ENCODE measurements around the gene ABCC8.
A peak's percentile ranks its signal among the peaks of the same experiment; 100 is the strongest.

Gene ABCC8

DNA sequence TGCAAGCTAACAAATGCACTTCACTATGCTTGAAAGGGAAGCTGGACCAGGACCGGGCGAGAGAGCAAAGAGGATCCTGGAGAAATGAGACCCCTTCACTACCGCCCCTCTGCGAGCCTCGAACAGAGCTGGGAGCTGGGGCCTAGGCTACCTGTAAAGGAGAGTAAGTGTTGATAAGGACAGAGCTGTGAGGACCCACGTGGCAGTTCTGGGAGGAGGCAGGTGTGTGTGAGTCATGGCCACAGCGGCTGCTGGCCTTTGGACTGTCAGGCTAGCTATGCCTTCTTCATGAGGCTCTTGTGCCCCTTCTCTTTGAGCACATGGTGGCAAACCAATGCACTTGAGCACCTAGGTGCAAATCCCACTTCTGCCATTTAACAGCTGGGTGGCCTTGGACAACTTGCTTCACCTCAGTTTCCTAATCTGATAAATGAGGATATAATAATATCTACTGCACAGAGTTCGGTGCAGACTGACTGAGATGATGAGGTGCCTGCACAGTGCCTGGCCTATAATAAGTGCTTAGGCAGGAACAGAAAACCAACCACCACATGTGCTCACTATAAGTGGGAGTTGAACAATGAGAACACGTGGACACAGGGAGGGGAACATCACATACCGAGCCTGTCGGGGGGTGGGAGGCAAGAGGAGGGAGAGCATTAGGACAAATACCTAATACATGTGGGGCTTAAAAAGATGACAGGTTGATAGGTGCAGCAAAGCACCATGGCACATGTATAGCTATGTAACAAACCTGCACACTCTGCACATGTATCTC lies 52.9 kb downstream of the ABCC8 start:
- peak; percentile 9 for DNase-seq

GRCh38 chr11:17421781-17422180 lies 54.9 kb downstream of the ABCC8 start:
- DNase-seq: peak; percentile 33

- peak; percentile 65 for DNase-seq
Observed at GRCh38 chr11:17418444-17419081, 58.1 kb downstream of the ABCC8 start.

GRCh38 chr11:17416492-17416891 lies 60.2 kb downstream of the ABCC8 start:
- no peak for DNase-seq

- DNase-seq: no peak
Observed at GRCh38 chr11:17415523-17416104, 61.0 kb downstream of the ABCC8 start.

GRCh38 chr11:17414992-17415391 lies 61.7 kb downstream of the ABCC8 start:
- no peak for DNase-seq

- DNase-seq: peak; percentile 98
Observed at GRCh38 chr11:17414317-17414737, 62.3 kb downstream of the ABCC8 start.

GRCh38 chr11:17413414-17414316 lies 63.0 kb downstream of the ABCC8 start:
- peak; percentile 98 for DNase-seq

- peak; percentile 91 for DNase-seq
Observed at GRCh38 chr11:17412488-17413180, 64.0 kb downstream of the ABCC8 start.

GRCh38 chr11:17411418-17411817 lies 65.2 kb downstream of the ABCC8 start:
- DNase-seq: peak; percentile 57

DNA sequence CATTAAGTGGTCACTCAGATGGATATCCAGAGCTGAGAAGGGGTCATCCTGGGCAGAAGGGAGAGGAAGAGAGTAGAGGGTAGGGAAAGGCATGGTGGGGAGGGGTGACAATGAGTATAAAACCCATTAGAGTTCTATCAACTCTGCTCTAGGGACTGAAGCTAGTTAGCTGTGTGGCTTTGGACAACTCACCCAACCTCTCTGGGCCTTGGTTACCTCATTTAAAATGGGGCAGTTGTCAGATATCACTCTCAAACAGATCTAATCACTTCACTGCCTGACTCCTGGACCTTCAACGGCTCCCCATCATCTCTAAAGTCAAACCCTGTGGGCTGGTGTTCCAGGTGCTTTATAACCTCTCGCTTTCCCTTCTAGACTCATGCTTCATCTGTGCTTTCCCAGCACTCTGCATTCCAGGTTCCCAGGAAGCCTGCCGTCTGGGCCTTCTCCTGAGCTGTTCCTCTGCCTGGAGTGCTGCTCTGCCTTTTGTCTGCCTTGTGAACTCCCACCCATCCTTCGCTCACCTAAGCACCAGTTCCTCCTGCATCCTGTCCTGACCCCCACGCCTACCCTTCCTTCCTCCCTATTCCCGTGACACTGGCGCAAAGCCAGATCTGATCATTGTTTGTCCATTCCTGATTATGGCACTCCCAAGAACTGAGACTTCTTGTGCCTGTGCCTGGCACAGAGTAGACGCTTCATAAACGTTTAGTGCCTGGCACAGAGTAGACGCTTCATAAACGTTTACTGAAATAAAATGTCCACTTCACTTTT lies 65.9 kb downstream of the ABCC8 start:
- DNase-seq: peak; percentile 82

- no peak for DNase-seq
Observed at GRCh38 chr11:17408641-17409040, 68.0 kb downstream of the ABCC8 start.

GRCh38 chr11:17408026-17408425 lies 68.6 kb downstream of the ABCC8 start:
- no peak for DNase-seq

DNA sequence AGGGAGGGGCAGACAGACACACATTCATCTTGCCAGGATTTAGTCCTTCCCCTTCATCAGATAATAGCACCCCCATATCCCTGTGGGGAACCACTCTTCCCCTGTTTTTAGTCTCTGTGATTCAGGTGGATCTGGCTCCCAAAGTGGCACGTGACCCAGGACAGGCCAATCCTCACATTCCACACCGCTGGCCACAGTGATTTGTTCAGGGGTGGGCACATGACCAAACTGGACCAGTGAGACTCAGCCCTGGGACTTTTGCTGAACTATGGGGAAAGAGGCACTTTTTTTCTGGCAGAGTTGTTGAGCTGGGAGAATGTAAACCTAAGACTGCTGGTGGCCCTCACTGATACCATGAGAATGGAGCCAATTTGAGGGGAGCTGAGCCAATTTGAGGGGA lies 69.1 kb downstream of the ABCC8 start:
- DNase-seq: no peak

DNA sequence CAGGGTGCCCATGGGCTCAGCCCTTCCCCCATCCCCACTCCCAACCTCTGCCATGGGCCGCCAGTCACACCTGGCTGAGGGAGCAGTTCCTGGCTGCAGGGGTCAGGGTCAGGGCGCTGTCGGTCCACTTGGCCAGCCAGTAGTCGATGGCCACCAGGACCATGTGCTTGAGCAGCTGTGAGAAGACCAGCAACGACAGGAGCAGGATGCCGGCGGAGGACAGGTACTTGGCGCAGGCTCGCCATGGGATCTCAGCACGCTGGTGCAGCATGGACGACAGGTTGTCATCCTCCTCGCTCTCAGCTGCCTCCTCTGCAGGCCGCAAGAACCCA lies 69.9 kb downstream of the ABCC8 start:
- DNase-seq: no peak

- DNase-seq: peak; percentile 43
Observed at GRCh38 chr11:17406082-17406817, 70.4 kb downstream of the ABCC8 start.

- DNase-seq: peak; percentile 82
Observed at GRCh38 chr11:17405232-17406005, 71.2 kb downstream of the ABCC8 start.

DNA sequence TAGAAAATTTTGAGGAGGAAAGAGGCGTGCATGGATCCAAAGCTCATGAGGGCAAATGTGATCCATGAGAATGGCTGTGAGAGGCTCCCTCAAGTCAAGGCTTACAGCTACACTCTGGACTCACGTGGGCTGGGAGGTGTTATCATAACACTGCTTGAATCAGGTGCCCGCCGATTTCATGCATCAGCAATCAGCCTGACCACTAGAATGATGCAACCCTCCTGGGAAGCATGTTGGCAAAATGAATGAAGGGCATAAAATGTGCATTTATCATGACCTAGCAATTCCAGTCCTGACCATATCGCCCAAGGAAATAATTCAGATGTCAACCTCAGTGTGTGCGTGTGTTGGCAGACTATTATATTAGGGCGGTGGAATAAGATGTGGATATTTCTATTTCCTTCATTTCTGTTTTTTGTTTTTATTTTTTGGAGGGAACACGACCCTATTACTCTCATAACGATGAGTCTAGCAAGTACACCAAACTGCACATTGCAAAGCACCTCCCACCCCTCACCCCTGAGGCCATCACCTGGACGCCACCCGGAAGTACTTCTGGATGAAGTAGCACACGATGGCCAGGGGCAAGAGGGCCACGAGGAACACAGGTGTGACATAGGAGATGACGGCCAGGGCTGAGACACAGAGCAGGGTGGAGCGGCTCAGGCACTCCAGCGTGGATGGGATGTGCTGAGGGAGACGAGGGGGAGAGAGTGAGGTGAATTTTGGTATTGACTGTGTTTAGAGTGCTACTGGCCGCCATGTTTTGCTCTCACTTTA lies 72.5 kb downstream of the ABCC8 start:
- no peak for DNase-seq

GRCh38 chr11:17402486-17402885 lies 74.2 kb downstream of the ABCC8 start:
- DNase-seq: no peak

All from NCI-H69 (cell line).